ENCODE results near the gene METAP2. TPM values are rescaled to one million over a fixed set of nuclear protein-coding genes. Genes with fewer than 3 reads are reported as not detected.
"Not testable (repeated sequence)": the region's sequence is repeated elsewhere in the genome, so short reads cannot be mapped to it uniquely, and the experiment has no call there.

The METAP2 gene
- total RNA-seq, 8 experiments from 2014 or later, result 62.2 to 233 (median 84.0) TPM

DNA sequence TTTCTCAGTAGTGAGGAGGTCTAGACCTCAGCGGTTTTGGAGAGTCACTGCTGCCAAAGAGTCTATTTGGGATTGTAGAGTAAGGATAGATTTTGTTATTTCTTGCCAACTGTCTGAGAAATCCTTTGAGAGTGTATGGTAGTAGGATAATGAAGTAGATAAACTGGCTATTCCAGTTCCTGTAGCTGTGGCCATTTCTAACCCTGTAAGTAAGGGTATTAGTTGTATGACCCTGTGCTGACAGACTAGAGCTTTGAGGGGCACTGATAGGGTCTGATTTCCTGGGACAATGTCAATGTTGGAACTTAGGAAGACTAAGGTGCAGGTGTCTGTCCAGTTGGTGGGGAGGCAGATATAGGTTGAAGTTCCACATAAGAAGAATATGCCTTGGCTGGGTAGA, 24.3 kb upstream of the METAP2 start:
- H3K4me1 ChIP-seq (replicated peaks in 1 of 2); H3K4me3 ChIP-seq; ATAC-seq (replicated peaks in 6 of 8); H3K27ac ChIP-seq; in situ Hi-C loops (cut with MboI; ENCODE audit: low pct_unique_long_range_greater_than_20kb in 2 of 9, low sequenced_read_pairs in 9 of 9, unreplicated experiment in 9 of 9): not testable (repeated sequence)
- WGBS, 10 experiments, result 33 to 100% (median 88%) methylated on average over 1 of the region's 1 CpG; no CpG with 5 or more reads in 7 of the 10 experiments

DNA sequence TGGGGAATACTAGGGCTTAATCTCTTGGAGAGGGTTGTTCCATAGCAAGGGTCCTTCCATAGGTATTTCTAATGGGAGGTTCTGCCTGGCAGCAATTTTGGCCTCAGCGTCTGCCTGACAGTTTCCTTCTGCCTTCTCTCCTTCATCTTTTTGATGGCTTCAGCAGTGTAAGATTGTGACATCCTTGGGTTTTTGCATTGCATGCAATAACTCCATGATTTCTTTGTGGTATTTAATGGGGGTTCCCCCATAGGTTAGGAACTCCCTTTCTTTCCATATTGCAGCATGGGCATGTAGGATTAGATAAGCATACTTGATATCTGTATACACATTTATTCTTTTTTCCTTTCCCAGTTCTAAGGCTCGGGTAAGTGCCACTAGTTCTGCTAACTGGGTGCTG, 21.5 kb upstream of the METAP2 start:
- WGBS, 10 experiments, result 29 to 100% (median 63%) methylated on average over 1 to 2 of the region's 2 CpGs; no CpG with 5 or more reads in 2 of the 10 experiments
- H3K4me3 ChIP-seq; H3K27ac ChIP-seq; H3K4me1 ChIP-seq (replicated peaks in 1 of 2); ATAC-seq (replicated peaks in 6 of 8); in situ Hi-C loops (cut with MboI; ENCODE audit: low pct_unique_long_range_greater_than_20kb in 2 of 9, low sequenced_read_pairs in 9 of 9, unreplicated experiment in 9 of 9): not testable (repeated sequence)

DNA sequence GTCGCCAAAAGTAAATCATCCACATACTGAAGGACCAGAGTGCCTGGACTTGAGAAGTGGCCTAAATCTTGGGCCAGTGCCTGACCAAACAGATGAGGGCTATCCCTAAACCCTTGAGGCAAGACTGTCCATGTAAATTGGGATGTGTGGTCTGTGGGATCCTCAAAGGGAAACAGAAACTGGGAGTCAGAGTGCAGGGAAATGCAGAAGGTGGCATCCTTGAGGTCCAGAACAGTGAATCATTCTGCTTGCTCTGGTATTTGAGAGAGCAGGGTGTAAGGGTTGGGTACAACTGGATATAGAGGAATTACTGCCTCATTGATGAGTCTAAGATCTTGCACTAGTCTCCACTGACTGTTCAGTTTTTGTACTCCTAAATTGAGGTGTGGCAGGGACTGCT, 20.1 kb upstream of the METAP2 start:
- H3K4me1 ChIP-seq (replicated peaks in 1 of 2); ATAC-seq (replicated peaks in 6 of 8); H3K4me3 ChIP-seq; H3K27ac ChIP-seq; in situ Hi-C loops (cut with MboI; ENCODE audit: low pct_unique_long_range_greater_than_20kb in 2 of 9, low sequenced_read_pairs in 9 of 9, unreplicated experiment in 9 of 9): not testable (repeated sequence)
- 40 to 100% (median 80%) methylated on average over 1 of the region's 1 CpG; no CpG with 5 or more reads in 7 of the 10 experiments for WGBS, 10 experiments

DNA sequence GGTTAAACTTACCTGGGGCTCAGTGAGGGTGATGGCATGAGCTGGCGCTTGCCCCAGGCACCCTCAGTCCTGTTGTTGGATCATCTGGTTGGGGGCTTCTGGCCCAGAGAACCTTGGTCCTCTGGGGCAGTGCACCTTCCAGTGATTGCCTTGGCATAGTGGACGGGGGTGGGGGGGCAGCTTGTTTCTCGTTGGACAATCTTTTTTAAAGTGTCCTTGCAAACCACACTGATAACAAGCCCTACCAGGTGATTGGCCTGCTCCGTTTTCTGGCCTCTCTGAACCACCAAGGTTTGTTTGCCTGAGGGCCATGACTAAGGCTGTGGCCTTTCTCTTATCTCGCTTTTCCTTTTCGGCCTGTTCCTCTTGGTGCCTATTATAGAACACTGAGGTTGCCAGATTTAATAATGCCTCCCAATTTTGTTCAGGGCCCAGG, 19.2 kb upstream of the METAP2 start:
- H3K4me1 ChIP-seq (replicated peaks in 1 of 2); ATAC-seq (replicated peaks in 6 of 8); H3K27ac ChIP-seq; in situ Hi-C loops (cut with MboI; ENCODE audit: low pct_unique_long_range_greater_than_20kb in 2 of 9, low sequenced_read_pairs in 9 of 9, unreplicated experiment in 9 of 9); H3K4me3 ChIP-seq: not testable (repeated sequence)
- 20 to 89% (median 80%) methylated on average over 1 to 4 of the region's 6 CpGs; no CpG with 5 or more reads in 5 of the 10 experiments for WGBS, 10 experiments

DNA sequence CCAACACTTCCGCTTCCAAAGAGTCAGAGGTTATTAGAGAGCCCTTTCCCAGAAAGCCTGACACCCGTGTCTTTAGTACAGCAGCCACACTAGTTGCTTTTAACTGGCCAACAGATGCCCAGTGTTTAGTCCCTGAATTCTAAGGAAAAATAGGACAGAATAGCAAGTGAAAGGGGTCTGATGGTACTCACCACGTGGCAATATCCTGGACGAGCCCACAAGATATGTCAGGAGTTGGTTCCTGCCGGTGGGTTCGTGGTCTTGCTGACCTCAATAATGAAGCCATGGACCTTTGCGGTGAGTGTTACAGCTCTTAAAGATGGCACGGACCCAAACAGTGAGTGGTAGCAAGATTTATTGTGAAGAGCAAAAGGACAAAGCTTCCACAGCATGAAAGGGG, 16.3 kb upstream of the METAP2 start:
- WGBS, 10 experiments, result 20 to 95% (median 80%) methylated on average over 2 to 7 of the region's 8 CpGs; no CpG with 5 or more reads in 4 of the 10 experiments
- H3K27ac ChIP-seq; in situ Hi-C loops (cut with MboI; ENCODE audit: low pct_unique_long_range_greater_than_20kb in 2 of 9, low sequenced_read_pairs in 9 of 9, unreplicated experiment in 9 of 9); H3K4me1 ChIP-seq (replicated peaks in 1 of 2); ATAC-seq (replicated peaks in 6 of 8); H3K4me3 ChIP-seq: not testable (repeated sequence)

DNA sequence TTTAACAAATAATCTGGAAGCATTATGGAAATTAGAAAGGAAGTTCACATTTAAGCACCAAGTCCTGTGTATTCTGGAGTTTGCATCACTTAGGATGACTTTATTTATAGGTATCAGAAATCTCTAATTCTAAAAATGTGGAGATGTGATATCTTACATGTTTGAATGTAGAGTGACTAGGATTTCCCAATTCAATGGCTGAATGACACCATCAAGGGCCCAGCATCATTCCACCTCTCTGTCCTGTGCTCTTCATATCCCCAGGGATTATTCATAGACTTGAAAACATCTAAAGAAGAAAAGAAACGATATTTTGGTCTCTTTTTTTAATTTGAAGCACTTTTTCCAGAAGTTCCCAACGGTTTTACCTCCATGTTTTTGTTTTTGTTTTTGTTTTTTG, 15.2 kb upstream of the METAP2 start:
- no peak overlapping the region for H3K4me3 ChIP-seq
- no peak overlapping the region for H3K27ac ChIP-seq
- ATAC-seq (replicated peaks in 6 of 8), result no peak
- 0 to 75% (median 49%) methylated on average over 1 to 2 of the region's 2 CpGs; no CpG with 5 or more reads in 2 of the 10 experiments for WGBS, 10 experiments
- H3K4me1 ChIP-seq (replicated peaks in 1 of 2), result no peaks in the 10 kb centered on the region
- in situ Hi-C loops (cut with MboI; ENCODE audit: low pct_unique_long_range_greater_than_20kb in 2 of 9, low sequenced_read_pairs in 9 of 9, unreplicated experiment in 9 of 9), result no loop called here

DNA sequence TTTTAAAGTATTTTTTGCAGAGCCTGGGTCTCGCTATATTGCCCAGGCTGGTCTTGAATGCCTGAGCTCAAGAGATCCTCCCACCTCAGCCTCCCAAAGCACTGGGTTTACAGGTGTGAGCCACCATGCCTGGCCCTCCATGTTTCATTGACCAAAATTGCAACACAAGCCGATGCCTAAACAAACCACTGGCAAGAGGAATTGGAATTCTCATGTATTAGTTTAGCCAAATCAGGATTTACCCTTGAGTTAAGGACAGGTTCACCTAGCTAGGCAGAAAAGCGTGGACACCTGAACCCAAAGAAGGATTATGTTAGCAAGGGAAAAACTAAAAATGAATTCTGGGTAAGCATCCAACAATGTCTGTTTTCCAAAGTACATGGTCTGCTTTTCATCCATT, 14.6 kb upstream of the METAP2 start:
- Histone ChIP-seq H3K27ac (no peak overlapping the region), H3K4me3 (no peak overlapping the region), H3K4me1 (replicated peaks in 1 of 2) (no peaks in the 10 kb centered on the region)
- in situ Hi-C loops (cut with MboI; ENCODE audit: low pct_unique_long_range_greater_than_20kb in 2 of 9, low sequenced_read_pairs in 9 of 9, unreplicated experiment in 9 of 9), result no loop called here
- ATAC-seq (replicated peaks in 6 of 8), result no peak
- WGBS, 10 experiments, result 46 to 100% (median 94%) methylated on average over 1 to 3 of the region's 3 CpGs; no CpG with 5 or more reads in 4 of the 10 experiments

DNA sequence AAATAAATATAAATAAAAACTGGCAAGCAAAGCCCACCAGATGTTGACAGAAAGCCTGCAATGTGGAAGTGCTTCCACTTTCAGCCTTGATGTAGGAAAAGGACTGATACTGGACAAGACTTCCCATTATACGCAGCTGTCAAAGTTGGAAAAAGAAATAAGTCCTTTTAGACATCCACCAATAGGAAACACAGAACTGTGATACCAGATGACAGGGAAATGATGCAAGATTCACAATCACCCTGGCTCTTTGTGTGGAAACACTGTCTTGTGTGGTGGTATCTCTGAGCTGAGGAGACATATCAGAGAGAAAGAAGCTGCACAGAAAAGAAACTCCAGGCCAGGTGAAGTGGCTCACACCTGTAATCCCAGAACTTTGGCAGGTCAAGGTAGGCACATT, 13.8 kb upstream of the METAP2 start:
- 80 to 100% (median 100%) methylated on average over 1 of the region's 1 CpG; no CpG with 5 or more reads in 7 of the 10 experiments for WGBS, 10 experiments
- H3K4me1 ChIP-seq (replicated peaks in 1 of 2), result no peaks in the 10 kb centered on the region
- in situ Hi-C loops (cut with MboI; ENCODE audit: low pct_unique_long_range_greater_than_20kb in 2 of 9, low sequenced_read_pairs in 9 of 9, unreplicated experiment in 9 of 9), result no loop called here
- ATAC-seq (replicated peaks in 6 of 8), result no peak
- H3K27ac ChIP-seq, result no peak overlapping the region
- H3K4me3 ChIP-seq, result no peak overlapping the region

DNA sequence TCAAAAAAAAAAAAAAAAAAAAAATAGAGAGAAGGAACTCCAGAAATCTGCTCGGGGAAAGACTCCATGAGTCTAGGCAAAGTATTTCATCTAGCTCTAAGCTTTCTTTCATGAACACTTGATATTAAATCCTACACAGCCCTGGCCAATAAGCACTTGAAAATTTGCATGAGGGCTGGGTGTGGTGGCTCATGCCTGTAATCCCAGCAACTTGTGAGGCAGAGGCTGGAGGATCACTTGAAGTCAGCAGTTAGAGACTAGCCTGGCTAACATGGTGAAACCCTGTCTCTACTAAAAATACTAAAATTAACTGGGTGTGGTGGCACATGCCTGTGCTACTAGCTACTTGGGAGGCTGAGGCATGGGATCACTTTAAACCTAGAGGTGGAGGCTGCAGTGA, 13.1 kb upstream of the METAP2 start:
- Histone ChIP-seq H3K27ac (no peak overlapping the region), H3K4me1 (replicated peaks in 1 of 2) (no peaks in the 10 kb centered on the region), H3K4me3 (no peak overlapping the region)
- peak in 3 of 8 experiments; percentile 78 to 100 (median 99) for ATAC-seq (replicated peaks in 6 of 8)
- WGBS, 10 experiments, result 14 to 100% (median 57%) methylated on average over 1 of the region's 1 CpG; no CpG with 5 or more reads in 3 of the 10 experiments
- in situ Hi-C loops (cut with MboI; ENCODE audit: low pct_unique_long_range_greater_than_20kb in 2 of 9, low sequenced_read_pairs in 9 of 9, unreplicated experiment in 9 of 9), result no loop called here

DNA sequence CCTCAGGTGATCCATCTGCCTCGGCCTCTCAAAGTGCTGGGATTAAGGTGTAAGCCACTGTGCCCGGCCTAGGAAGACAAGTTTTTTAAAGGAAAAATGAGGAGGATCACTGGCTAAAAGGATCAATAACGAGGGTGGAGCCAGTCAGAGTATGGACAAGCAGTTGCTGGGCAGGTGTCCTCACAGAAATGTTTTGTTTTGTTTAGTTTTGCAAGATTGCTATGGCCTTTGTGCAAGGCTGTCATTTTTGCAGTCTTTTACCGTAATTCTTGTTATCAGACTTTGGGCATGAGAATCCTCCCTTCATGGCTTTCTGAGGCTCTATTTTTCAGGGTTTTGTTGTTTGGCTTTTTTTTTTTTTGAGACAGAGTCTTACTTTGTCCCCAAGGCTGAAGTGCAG, 11.9 kb upstream of the METAP2 start:
- H3K27ac ChIP-seq, result no peak overlapping the region
- WGBS, 10 experiments, result 38 to 100% (median 91%) methylated on average over 1 to 4 of the region's 4 CpGs
- no peak for ATAC-seq (replicated peaks in 6 of 8)
- in situ Hi-C loops (cut with MboI; ENCODE audit: low pct_unique_long_range_greater_than_20kb in 2 of 9, low sequenced_read_pairs in 9 of 9, unreplicated experiment in 9 of 9), result no loop called here
- H3K4me1 ChIP-seq (replicated peaks in 1 of 2), result no peaks in the 10 kb centered on the region
- H3K4me3 ChIP-seq, result no peak overlapping the region

DNA sequence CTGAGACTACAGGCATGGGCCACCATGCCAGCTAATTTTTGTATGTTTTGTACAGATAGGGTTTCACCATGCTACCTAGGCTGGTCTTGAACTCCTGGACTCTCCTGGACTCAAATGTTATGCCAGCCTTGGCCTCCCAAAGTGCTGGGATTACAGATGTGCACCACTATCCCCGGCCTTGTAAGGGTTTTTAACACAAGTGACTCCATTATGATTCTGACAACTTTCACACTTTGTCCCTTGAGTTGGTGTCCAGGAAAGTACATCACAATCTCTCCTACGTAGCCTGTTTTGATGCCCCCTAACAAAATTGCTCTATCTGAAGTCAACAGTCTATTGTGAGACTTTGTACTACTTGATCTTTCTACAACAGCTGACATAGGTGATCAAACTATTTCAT, 11.4 kb upstream of the METAP2 start:
- WGBS, 10 experiments, result 33 to 100% (median 81%) methylated on average over 1 to 2 of the region's 2 CpGs; no CpG with 5 or more reads in 1 of the 10 experiments
- H3K27ac ChIP-seq, result no peak overlapping the region
- in situ Hi-C loops (cut with MboI; ENCODE audit: low pct_unique_long_range_greater_than_20kb in 2 of 9, low sequenced_read_pairs in 9 of 9, unreplicated experiment in 9 of 9), result no loop called here
- no peak overlapping the region for H3K4me3 ChIP-seq
- ATAC-seq (replicated peaks in 6 of 8), result no peak
- H3K4me1 ChIP-seq (replicated peaks in 1 of 2), result no peaks in the 10 kb centered on the region

DNA sequence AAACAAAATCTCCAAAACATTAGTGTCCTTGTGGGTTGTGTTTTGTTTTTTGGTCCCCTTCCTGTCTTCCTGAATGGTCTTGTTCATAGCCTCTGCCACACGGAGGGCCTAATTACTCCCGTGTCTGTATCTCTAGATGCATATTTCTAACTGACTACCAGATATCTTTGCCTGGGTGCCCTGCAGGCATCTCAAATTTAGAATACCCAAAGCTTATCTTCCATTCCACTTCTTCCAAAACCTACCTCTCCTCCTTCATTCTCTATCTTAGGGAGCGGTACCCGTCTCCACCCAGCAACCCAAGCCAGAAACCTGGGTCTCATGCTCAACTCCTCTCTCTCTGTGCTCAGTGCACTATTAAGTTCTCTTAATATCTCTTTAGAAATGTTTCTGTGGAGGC, 10.9 kb upstream of the METAP2 start:
- no peak overlapping the region for H3K4me3 ChIP-seq
- H3K27ac ChIP-seq, result no peak overlapping the region
- no peaks in the 10 kb centered on the region for H3K4me1 ChIP-seq (replicated peaks in 1 of 2)
- in situ Hi-C loops (cut with MboI; ENCODE audit: low pct_unique_long_range_greater_than_20kb in 2 of 9, low sequenced_read_pairs in 9 of 9, unreplicated experiment in 9 of 9), result no loop called here
- no peak for ATAC-seq (replicated peaks in 6 of 8)
- 39 to 100% (median 67%) methylated on average over 1 to 4 of the region's 4 CpGs; no CpG with 5 or more reads in 1 of the 10 experiments for WGBS, 10 experiments

DNA sequence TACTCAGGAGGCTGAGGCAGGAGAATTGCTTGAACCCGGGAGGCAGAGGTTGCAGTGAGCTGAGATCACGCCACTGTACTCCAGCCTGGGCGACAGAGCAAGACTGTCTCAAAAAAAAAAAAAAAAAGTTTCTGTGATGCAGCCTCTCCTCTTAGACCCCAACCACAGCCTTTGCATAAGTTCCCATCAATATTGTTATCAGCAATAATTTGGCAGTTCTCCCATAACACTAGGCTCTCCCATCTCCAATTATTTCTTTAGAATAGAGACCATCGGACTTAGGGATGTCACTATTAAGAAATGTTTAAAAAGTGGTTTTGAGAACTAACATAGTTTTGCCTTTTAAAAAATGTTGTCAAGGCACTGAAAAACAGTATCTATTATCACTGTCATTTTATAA, 10.2 kb upstream of the METAP2 start:
- WGBS, 10 experiments, result 60 to 100% (median 100%) methylated on average over 1 to 3 of the region's 4 CpGs; no CpG with 5 or more reads in 1 of the 10 experiments
- H3K4me3 ChIP-seq; ATAC-seq (replicated peaks in 6 of 8); H3K27ac ChIP-seq; H3K4me1 ChIP-seq (replicated peaks in 1 of 2); in situ Hi-C loops (cut with MboI; ENCODE audit: low pct_unique_long_range_greater_than_20kb in 2 of 9, low sequenced_read_pairs in 9 of 9, unreplicated experiment in 9 of 9): not testable (repeated sequence)

DNA sequence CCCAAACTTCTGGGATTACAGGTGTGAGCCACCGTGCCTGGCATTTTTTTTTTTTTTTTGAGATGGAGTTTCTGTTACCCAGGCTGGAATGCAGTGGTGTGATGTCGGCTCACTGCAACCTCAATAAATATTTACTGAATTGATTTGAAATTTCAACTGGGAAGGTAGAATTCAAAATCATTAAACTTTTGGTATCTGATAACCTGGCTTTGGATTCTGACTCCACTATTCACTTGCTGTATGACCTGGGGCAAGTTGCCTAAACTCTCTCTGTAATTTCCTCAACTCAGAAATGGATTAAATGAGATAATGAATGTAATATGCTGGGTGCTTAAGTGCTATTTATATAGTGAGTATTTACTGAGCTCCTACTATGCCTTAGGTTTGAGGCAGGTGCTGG, 8.7 kb upstream of the METAP2 start:
- Histone ChIP-seq H3K4me3 (no peak overlapping the region), H3K27ac (no peak overlapping the region), H3K4me1 (replicated peaks in 1 of 2) (no peaks in the 10 kb centered on the region)
- ATAC-seq (replicated peaks in 6 of 8), result no peak
- WGBS, 10 experiments, result 0 to 100% (median 17%) methylated on average over 1 to 2 of the region's 2 CpGs; no CpG with 5 or more reads in 5 of the 10 experiments
- in situ Hi-C loops (cut with MboI; ENCODE audit: low pct_unique_long_range_greater_than_20kb in 2 of 9, low sequenced_read_pairs in 9 of 9, unreplicated experiment in 9 of 9), result no loop called here

Measured in motor neuron (in vitro differentiated cells).